Right lobe of liver (tissue), 6 donors: ENCODE results near the gene FNDC3B. TPM values are rescaled to one million over a fixed set of nuclear protein-coding genes. Genes with fewer than 3 reads are reported as not detected.

Experiments used
- ATAC-seq, 4 donors: fragments of 200-7000 bp; cut with Tn5 transposase; one replicate each; pipeline ENCODE4 v1.9.1; 2020; ENCODE audit warnings: mild to moderate bottlenecking in 4 of 4, moderate library complexity in 4 of 4
- DNase-seq, 3 donors: peaks; one replicate each; pipeline ENCODE4 v3.0.0-alpha.2; 2020
- H3K27ac ChIP-seq, 3 donors: fragments of 200-600 bp; one replicate each; pipeline ENCODE4 v1.8.0; 2022
- H3K27me3 ChIP-seq, 2 donors: fragments of 200-600 bp; one replicate each; pipeline ENCODE4 v1.8.0; 2022
- H3K36me3 ChIP-seq, 4 donors: fragments of 200-600 bp; sonication (generic) in 1 of 4; one replicate each; pipeline versions ENCODE4 v1.5.1 to v1.8.0; 2017 to 2022; ENCODE audit warnings: control low read depth in 1 of 4
- H3K4me1 ChIP-seq, 4 donors: fragments of 200-600 bp; sonication (generic) in 1 of 4; one replicate each; pipeline versions ENCODE4 v1.5.1 to v1.8.0; 2017 to 2022; ENCODE audit warnings: control low read depth in 1 of 4
- H3K4me3 ChIP-seq, 3 donors: fragments of 200-600 bp; one replicate each; pipeline ENCODE4 v1.8.0; 2022
- H3K9me3 ChIP-seq, 4 donors: fragments of 200-600 bp; sonication (generic) in 1 of 4; one replicate each; pipeline versions ENCODE4 v1.5.1 to v1.8.0; 2017 to 2022; ENCODE audit warnings: control low read depth in 1 of 4
- CTCF ChIP-seq, 4 donors: fragments of 200-600 bp in 3 of 4; fragments of 450-650 bp in 1 of 4; IDR thresholded peaks; one replicate each; pipeline versions ENCODE4 v1.5.1 to v1.8.0; 2016 to 2022; ENCODE audit warnings: antibody characterized with exemption in 4 of 4, mild to moderate bottlenecking in 2 of 4
- POLR2A ChIP-seq: fragments of 450-650 bp; IDR thresholded peaks from one replicate; pipeline ENCODE4 v1.6.1; 2017; ENCODE audit warnings: antibody characterized with exemption, mild to moderate bottlenecking
- WGBS: methylation state at CpG from one replicate; pipeline ENCODE4 v1.1.6; 2018; ENCODE audit warnings: low coverage, low lambda C conversion rate; ENCODE audit not compliant: insufficient coverage; ENCODE audit errors: missing lambda C conversion rate; 5-methylcytosine and 5-hydroxymethylcytosine counted together
- intact Hi-C, 2 donors: fragments of 100-400 bp; cut with DNase I; formaldehyde crosslinking; loops; one replicate each; pipeline versions ENCODE4 v1.11.2 to v1.14.1; 2022
- total RNA-seq, 6 experiments: library from RNA; depleted of rRNA in 2 of 6; stranded (reverse); fragments of >200 nt in 2 of 6; fragmentation: NEBNext Ultra II Directional in 3 of 6; extraction: Animal tissue kit (Norgen Biotek cat#: 25700) in 3 of 6; gene quantifications; one replicate each; pipeline versions ENCODE4 v1.1.0 to v1.2.4, GENCODE V29; 2016 to 2023
- donor health status: DM: no; HTN: yes; CAD: no.
- donor health status: DM: no; HTN: no; CAD: no.
- donor health status: DM: no; HTN: no; CAD: no.
- donor health status: DM: no; HTN: yes; CAD: no.
- donor health status: DM: no; HTN: yes; CAD: no.

The FNDC3B gene
- total RNA-seq, 6 experiments from 2014 or later: 40.2 to 184 (median 63.5) TPM

GRCh38 chr3:172333042-172333377 is 293.6 kb downstream of the FNDC3B start:
- ATAC-seq (no peak), DNase-seq (no peak)
- no peak overlapping the region for H3K4me3 ChIP-seq
- no peaks in the 10 kb centered on the region for H3K9me3 ChIP-seq
- intact Hi-C loops: no loop called here
- H3K27ac ChIP-seq: no peak overlapping the region
- no peak for TF ChIP-seq CTCF (IDR thresholded peaks at IDR 0.05)
- no peak for TF ChIP-seq POLR2A
- peaks cover 12 to 76% (median 43%) of the 10 kb centered on the region in 4 donors for H3K36me3 ChIP-seq
- peaks cover 0 to 4% (median 0%) of the 10 kb centered on the region in 4 donors for H3K4me1 ChIP-seq
- no peaks in the 10 kb centered on the region for H3K27me3 ChIP-seq

GRCh38 chr3:172333692-172334457 is 294.5 kb downstream of the FNDC3B start:
- H3K27me3 ChIP-seq: no peaks in the 10 kb centered on the region
- 71% methylated on average over 7 of the region's 7 CpGs for WGBS
- H3K4me3 ChIP-seq: no peak overlapping the region
- DNase-seq (no peak), ATAC-seq (no peak)
- H3K4me1 ChIP-seq: peaks cover 0 to 4% (median 0%) of the 10 kb centered on the region in 4 donors
- peaks cover 12 to 72% (median 39%) of the 10 kb centered on the region in 4 donors for H3K36me3 ChIP-seq
- intact Hi-C loops: no loop called here
- TF ChIP-seq POLR2A: no peak
- peak in 1 of 4 donors; percentile 12 for TF ChIP-seq CTCF (IDR thresholded peaks at IDR 0.05)
- H3K27ac ChIP-seq: no peak overlapping the region
- H3K9me3 ChIP-seq: no peaks in the 10 kb centered on the region

- no peak overlapping the region for H3K4me3 ChIP-seq
- no peak for ATAC-seq
- no peaks in the 10 kb centered on the region for H3K27me3 ChIP-seq
- peaks cover 10 to 72% (median 38%) of the 10 kb centered on the region in 4 donors for H3K36me3 ChIP-seq
- TF ChIP-seq POLR2A: no peak
- no peak for TF ChIP-seq CTCF (IDR thresholded peaks at IDR 0.05)
- H3K4me1 ChIP-seq: peaks cover 0 to 4% (median 0%) of the 10 kb centered on the region in 4 donors
- H3K27ac ChIP-seq: no peak overlapping the region
- H3K9me3 ChIP-seq: no peaks in the 10 kb centered on the region
- no peak for DNase-seq
- 72% methylated on average over 7 of the region's 7 CpGs for WGBS
- intact Hi-C loops: no loop called here
Measured at GRCh38 chr3:172334671-172335207, 295.4 kb downstream of the FNDC3B start.

- Histone ChIP-seq H3K27ac (no peak overlapping the region), H3K27me3 (no peaks in the 10 kb centered on the region), H3K4me3 (no peak overlapping the region), H3K36me3 (peaks cover 12 to 76% (median 44%) of the 10 kb centered on the region in 4 donors), H3K4me1 (no peaks in the 10 kb centered on the region), H3K9me3 (no peaks in the 10 kb centered on the region)
- intact Hi-C loops: no loop called here
- TF ChIP-seq POLR2A (no peak), CTCF (IDR thresholded peaks at IDR 0.05) (no peak)
- DNase-seq (no peak), ATAC-seq (no peak)
- 97% methylated on average over 4 of the region's 8 CpGs for WGBS
Measured at GRCh38 chr3:172339892-172340291, 300.5 kb downstream of the FNDC3B start.
